Measurements from ENCODE around the gene CEMP1. TPM values are rescaled to one million over a fixed set of nuclear protein-coding genes. Genes with fewer than 3 reads are reported as not detected.

CEMP1 gene
- total RNA-seq, 1 experiment from 2014 or later: not detected

DNA sequence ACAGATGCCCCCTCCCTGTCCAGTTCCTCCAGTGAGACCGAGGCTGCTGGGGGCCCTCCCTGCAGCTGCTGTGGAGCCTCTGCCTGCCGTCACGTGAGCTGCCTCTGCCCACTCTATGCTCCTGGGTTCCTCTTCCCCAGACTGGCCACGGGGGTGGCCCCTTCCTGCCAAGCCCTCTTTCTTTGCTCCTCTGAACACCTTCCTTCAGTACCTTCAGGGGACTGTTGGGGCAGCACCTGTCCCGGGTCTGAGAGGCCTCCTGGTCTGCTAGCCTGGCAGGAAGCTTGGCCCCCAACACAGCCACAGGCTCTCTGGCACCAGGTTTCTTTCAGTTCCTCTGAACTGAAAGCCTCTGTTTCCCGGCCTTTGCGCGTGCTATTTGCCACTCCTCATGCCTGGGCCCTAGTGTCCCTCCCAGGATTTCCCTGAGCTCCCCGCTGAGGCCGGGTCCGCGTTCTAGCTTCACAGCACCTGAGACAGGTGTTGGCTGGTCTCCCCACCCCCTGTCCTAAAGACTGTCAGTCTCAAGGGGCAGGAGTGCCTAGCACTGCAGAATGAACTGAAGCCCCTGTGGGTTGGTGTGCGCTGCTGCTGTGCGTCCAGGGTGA, 24.1 kb downstream of the CEMP1 start:
- peaks cover 2% of the 10 kb centered on the region for H3K27me3 Mint-ChIP-seq (ENCODE audit: low read depth)
- TF ChIP-seq, protein P1, sequence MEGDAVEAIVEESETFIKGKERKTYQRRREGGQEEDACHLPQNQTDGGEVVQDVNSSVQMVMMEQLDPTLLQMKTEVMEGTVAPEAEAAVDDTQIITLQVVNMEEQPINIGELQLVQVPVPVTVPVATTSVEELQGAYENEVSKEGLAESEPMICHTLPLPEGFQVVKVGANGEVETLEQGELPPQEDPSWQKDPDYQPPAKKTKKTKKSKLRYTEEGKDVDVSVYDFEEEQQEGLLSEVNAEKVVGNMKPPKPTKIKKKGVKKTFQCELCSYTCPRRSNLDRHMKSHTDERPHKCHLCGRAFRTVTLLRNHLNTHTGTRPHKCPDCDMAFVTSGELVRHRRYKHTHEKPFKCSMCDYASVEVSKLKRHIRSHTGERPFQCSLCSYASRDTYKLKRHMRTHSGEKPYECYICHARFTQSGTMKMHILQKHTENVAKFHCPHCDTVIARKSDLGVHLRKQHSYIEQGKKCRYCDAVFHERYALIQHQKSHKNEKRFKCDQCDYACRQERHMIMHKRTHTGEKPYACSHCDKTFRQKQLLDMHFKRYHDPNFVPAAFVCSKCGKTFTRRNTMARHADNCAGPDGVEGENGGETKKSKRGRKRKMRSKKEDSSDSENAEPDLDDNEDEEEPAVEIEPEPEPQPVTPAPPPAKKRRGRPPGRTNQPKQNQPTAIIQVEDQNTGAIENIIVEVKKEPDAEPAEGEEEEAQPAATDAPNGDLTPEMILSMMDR (conservative IDR thresholded peaks at IDR 0.05): 0 out of 3 replicates have a peak, but pooled peaks have one; percentile 14

More for the DNA sequence above, 24.1 kb downstream of the CEMP1 start:
- peaks cover 12 to 24% of the 10 kb centered on the region in 2 experiments for H3K4me1 Mint-ChIP-seq
- H3K23me2 ChIP-seq (ENCODE audit: insufficient read length, low read depth, low read length, poor library complexity, severe bottlenecking): no peaks in the 10 kb centered on the region
- no peaks in the 10 kb centered on the region; the same call in 1 of the 2 replicates for H3K4me1 ChIP-seq (ENCODE audit: insufficient read depth, low read length)
- no peak overlapping the region for H3K4me2 ChIP-seq (ENCODE audit: insufficient read depth, insufficient read length, low read length)
- no peak overlapping the region for H2BK15ac ChIP-seq (ENCODE audit: low read depth, low read length)
- peak overlapping the region in 1 of 3 experiments; percentile 18; a peak in 1 of 7 replicates for H3K27ac Mint-ChIP-seq
- no peak overlapping the region for H2AFZ ChIP-seq (ENCODE audit: low read length)
- H4K8ac ChIP-seq (replicated peaks; ENCODE audit: insufficient read length, low read depth, low read length): no peak overlapping the region
- H3K9me3 Mint-ChIP-seq: no peaks in the 10 kb centered on the region
- no peaks in the 10 kb centered on the region for H3K27me3 ChIP-seq (ENCODE audit: insufficient read depth, low read length)
- no peak overlapping the region for H3K9ac ChIP-seq (ENCODE audit: extremely low read depth, insufficient read length, low read length)
- no peak overlapping the region for H4K5ac ChIP-seq (ENCODE audit: insufficient read length, low read depth, low read length)
- H4K20me1 ChIP-seq (ENCODE audit: control insufficient read depth, insufficient read depth, insufficient read length): no peaks in the 10 kb centered on the region
- no peak overlapping the region for H3K23ac ChIP-seq (ENCODE audit: insufficient read length, low read depth, low read length)
- H3K79me1 ChIP-seq (ENCODE audit: insufficient read depth, low read depth, low read length, poor library complexity, severe bottlenecking): no peaks in the 10 kb centered on the region
- H2AK5ac ChIP-seq (ENCODE audit: insufficient read length, low read length): no peak overlapping the region
- H3T11ph ChIP-seq (ENCODE audit: low read length): no peak overlapping the region
- no peaks in the 10 kb centered on the region for H3K79me2 ChIP-seq (ENCODE audit: insufficient read depth, low read length)
- no peak overlapping the region for H3K18ac ChIP-seq (ENCODE audit: insufficient read length, low read depth, low read length)
- H3K56ac ChIP-seq (ENCODE audit: insufficient read length, low read depth, low read length): no peak overlapping the region
- H2BK20ac ChIP-seq (ENCODE audit: low read depth, low read length, poor library complexity, severe bottlenecking): no peak overlapping the region
- no peaks in the 10 kb centered on the region for H3K9me3 ChIP-seq (ENCODE audit: control insufficient read depth, low read depth, low read length)
- no peak overlapping the region for H3K4me3 Mint-ChIP-seq
- H2BK5ac ChIP-seq (ENCODE audit: insufficient read length, low read length): no peak overlapping the region
- no peak overlapping the region for H3K14ac ChIP-seq (ENCODE audit: insufficient read depth, low read length)
- H2BK12ac ChIP-seq (ENCODE audit: insufficient read length, low read depth, low read length): no peak overlapping the region
- H2BK120ac ChIP-seq (ENCODE audit: low read depth, low read length, poor library complexity, severe bottlenecking): no peak overlapping the region
- no peak for DNase-seq
- no CpG with 5 or more reads among the region's 14 CpGs for WGBS (ENCODE audit: extremely low coverage, insufficient read length, low lambda C conversion rate)
- H3K27ac ChIP-seq (ENCODE audit: insufficient read length, low read depth, low read length): no peak overlapping the region
- no peaks in the 10 kb centered on the region for H3K36me3 Mint-ChIP-seq (ENCODE audit: insufficient read depth in 1 of 3, low read depth in 3 of 3)
- no peak overlapping the region for H3K4ac ChIP-seq (ENCODE audit: low read depth, low read length)
- no peak overlapping the region for H4K91ac ChIP-seq (ENCODE audit: insufficient read length, low read depth, low read length)
